OCI-LY3 (cell line): ENCODE results near the gene MEF2A.

Experiments used
- H2AFZ ChIP-seq: fragments of 200-600, 300-600 bp; shearing (Covaris generic); 2 replicates; pipeline ENCODE4 v1.6.0; 2014; ENCODE audit warnings: antibody characterized with exemption, low read depth, low read length
- H3K27ac ChIP-seq: fragments of 200-600, 300-600 bp; sonication (generic); 2 replicates; pipeline ENCODE4 v1.5.1; 2014; ENCODE audit warnings: mild to moderate bottlenecking, low read length, moderate library complexity, mixed read lengths
- H3K27me3 ChIP-seq: fragments of 200-600, 300-600 bp; sonication (generic); 2 replicates; pipeline ENCODE4 v1.6.1; 2014; ENCODE audit warnings: low read depth, low read length, mixed read lengths
- H3K36me3 ChIP-seq: fragments of 200-600, 300-600 bp; sonication (generic); replicated peaks from 2 replicates; pipeline ENCODE3; 2014; ENCODE audit warnings: low read depth, low read length, mixed read lengths
- H3K4me1 ChIP-seq: fragments of 300-600, 200-600 bp; sonication (generic); 2 replicates; pipeline ENCODE4 v1.6.1; 2014; ENCODE audit warnings: low read length, mixed read lengths
- H3K4me2 ChIP-seq: fragments of 200-600, 300-600 bp; sonication (generic); 2 replicates; pipeline ENCODE4 v1.6.1; 2014; ENCODE audit warnings: low read length, mixed read lengths
- H3K4me3 ChIP-seq: fragments of 300-600, 200-600 bp; sonication (generic); 2 replicates; pipeline ENCODE4 v1.5.1; 2014; ENCODE audit warnings: antibody characterized with exemption, mild to moderate bottlenecking, low read length, moderate library complexity
- H3K79me2 ChIP-seq: fragments of 300-600, 200-600 bp; shearing (Covaris generic); 2 replicates; pipeline ENCODE4 v1.6.1; 2014; ENCODE audit warnings: mild to moderate bottlenecking, low read length, mixed read lengths
- H3K9ac ChIP-seq: fragments of 300-600, 200-600 bp; shearing (Covaris generic); 2 replicates; pipeline ENCODE4 v1.6.0; 2014; ENCODE audit warnings: mild to moderate bottlenecking, low read length, moderate library complexity
- H3K9me3 ChIP-seq: fragments of 200-600, 300-600 bp; shearing (Covaris generic); 2 replicates; pipeline ENCODE4 v1.6.1; 2014; ENCODE audit warnings: low read length, mixed read lengths; ENCODE audit not compliant: insufficient read depth
- H4K20me1 ChIP-seq: fragments of 200-600, 300-600 bp; sonication (generic); 2 replicates; pipeline ENCODE4 v1.6.1; 2016; ENCODE audit warnings: low read length, mixed read lengths; ENCODE audit not compliant: insufficient read depth
- CTCF ChIP-seq: fragments of 200-600, 300-600 bp; sonication (generic); IDR thresholded peaks from 2 replicates; pipeline ENCODE4 v1.5.1; 2014; ENCODE audit warnings: antibody characterized with exemption, low read length, low read depth
- EZH2phosphoT487 ChIP-seq: fragments of 200-600 bp; shearing (Covaris generic); IDR thresholded peaks from 2 replicates; pipeline ENCODE4 v1.6.1; 2018; ENCODE audit warnings: antibody characterized with exemption, mixed run types, low read depth

MEF2A gene

GRCh38 chr15:99566157-99566897, 543 bp downstream of the MEF2A start:
- Histone ChIP-seq H3K4me3 (peak overlapping the region; percentile 88), H3K79me2 (peaks cover 49% of the 10 kb centered on the region), H3K27ac (peak overlapping the region; percentile 71), H3K9me3 (no peaks in the 10 kb centered on the region), H3K9ac (peak overlapping the region; percentile 95), H3K36me3 (no peaks in the 10 kb centered on the region), H3K4me2 (peak overlapping the region; percentile 89), H3K27me3 (peaks cover 32% of the 10 kb centered on the region), H4K20me1 (peaks cover 36% of the 10 kb centered on the region), H3K4me1 (peaks cover 23% of the 10 kb centered on the region), H2AFZ (peak overlapping the region; percentile 17; the same call in 1 of the 2 replicates)
- TF ChIP-seq CTCF (no peak), EZH2phosphoT487 (no peak)

GRCh38 chr15:99568625-99569352, 3.0 kb downstream of the MEF2A start:
- peaks cover 9% of the 10 kb centered on the region for H3K27me3 ChIP-seq
- no peak overlapping the region for H3K9ac ChIP-seq
- H3K4me1 ChIP-seq = peaks cover 23% of the 10 kb centered on the region
- no peak for TF ChIP-seq CTCF
- TF ChIP-seq EZH2phosphoT487 = no peak
- no peak overlapping the region for H3K4me3 ChIP-seq
- H3K27ac ChIP-seq = no peak overlapping the region
- no peaks in the 10 kb centered on the region for H3K9me3 ChIP-seq
- no peak overlapping the region for H2AFZ ChIP-seq
- H3K4me2 ChIP-seq = no peak overlapping the region
- H4K20me1 ChIP-seq = peaks cover 58% of the 10 kb centered on the region
- H3K36me3 ChIP-seq = peaks cover 3% of the 10 kb centered on the region
- peaks cover 74% of the 10 kb centered on the region for H3K79me2 ChIP-seq

GRCh38 chr15:99571299-99571698, 5.5 kb downstream of the MEF2A start:
- no peaks in the 10 kb centered on the region for H3K27me3 ChIP-seq
- no peak overlapping the region for H2AFZ ChIP-seq
- H3K4me2 ChIP-seq = no peak overlapping the region
- H3K4me3 ChIP-seq = no peak overlapping the region
- H3K4me1 ChIP-seq = peaks cover 13% of the 10 kb centered on the region
- peaks cover 99% of the 10 kb centered on the region for H3K79me2 ChIP-seq
- H3K36me3 ChIP-seq = peaks cover 3% of the 10 kb centered on the region
- H3K9ac ChIP-seq = no peak overlapping the region
- H4K20me1 ChIP-seq = peaks cover 83% of the 10 kb centered on the region
- TF ChIP-seq EZH2phosphoT487 (no peak), CTCF (no peak)
- no peaks in the 10 kb centered on the region for H3K9me3 ChIP-seq
- H3K27ac ChIP-seq = no peak overlapping the region

- Histone ChIP-seq H3K36me3 (peaks cover 3% of the 10 kb centered on the region), H4K20me1 (peaks cover 81% of the 10 kb centered on the region)
- TF ChIP-seq EZH2phosphoT487 (no peak), CTCF (no peak)
Observed at GRCh38 chr15:99574048-99574447, 8.3 kb downstream of the MEF2A start.

More at GRCh38 chr15:99574048-99574447, 8.3 kb downstream of the MEF2A start:
- no peaks in the 10 kb centered on the region for H3K27me3 ChIP-seq
- H3K9ac ChIP-seq = no peak overlapping the region
- peaks cover 98% of the 10 kb centered on the region for H3K79me2 ChIP-seq
- H3K27ac ChIP-seq = no peak overlapping the region
- H3K4me1 ChIP-seq = peaks cover 7% of the 10 kb centered on the region
- no peak overlapping the region for H3K4me2 ChIP-seq
- H3K4me3 ChIP-seq = no peak overlapping the region
- no peak overlapping the region for H2AFZ ChIP-seq
- H3K9me3 ChIP-seq = no peaks in the 10 kb centered on the region
